ENCODE results near the gene PERP.

GRCh38 chr6:138105880-138106664, 1.1 kb downstream of the PERP start:
- TF ChIP-seq EZH2 (IDR thresholded peaks at IDR 0.05; ENCODE audit: borderline replicate concordance, insufficient read depth, low read length, poor library complexity, severe bottlenecking) (no peak), TAF1 (IDR thresholded peaks at IDR 0.05; ENCODE audit: low read depth) (no peak), CTCF (IDR thresholded peaks at IDR 0.05; ENCODE audit: poor library complexity, severe bottlenecking) (no peak), RAD21 (conservative IDR thresholded peaks at IDR 0.05) (no peak), REST (IDR thresholded peaks at IDR 0.05; ENCODE audit: borderline replicate concordance) (no peak), POLR2AphosphoS5 (IDR thresholded peaks at IDR 0.05) (no peak), EP300 (conservative IDR thresholded peaks at IDR 0.05; ENCODE audit: poor library complexity, severe bottlenecking) (no peak), MXI1 (conservative IDR thresholded peaks at IDR 0.05; ENCODE audit: poor library complexity, severe bottlenecking) (no peak)

All from neural cell (in vitro differentiated cells).